SK-N-SH treated with all-trans-retinoic acid at 6 μM for 48 hours (cell line): ENCODE data around the gene ELOVL2.

ENCODE experiments used
- ISL1 ChIP-seq: fragments of 250-450 bp; sonication (Bioruptor Pico); IDR thresholded peaks from 2 replicates; pipeline ENCODE4 v2.1.2; 2022; ENCODE audit warnings: mild to moderate bottlenecking, moderate library complexity
- OSR1 ChIP-seq: fragments of 250-450 bp; sonication (Bioruptor Pico); IDR thresholded peaks from 2 replicates; pipeline ENCODE4 v1.8.0; 2022; ENCODE audit warnings: moderate library complexity, mild to moderate bottlenecking, inconsistent platforms
- RARB ChIP-seq: fragments of 250-450 bp; sonication (Bioruptor Pico); IDR thresholded peaks from 2 replicates; pipeline ENCODE4 v1.8.0; 2021; ENCODE audit warnings: mild to moderate bottlenecking, moderate library complexity
- TCF4 ChIP-seq: fragments of 250-450 bp; sonication (Bioruptor Pico); IDR thresholded peaks from 2 replicates; pipeline ENCODE4 v1.8.0; 2021; ENCODE audit warnings: mild to moderate bottlenecking, moderate library complexity, borderline replicate concordance
- TF ChIP-seq, protein P1 (sequence below): fragments of 250-450 bp; sonication (Bioruptor Pico); IDR thresholded peaks from 2 replicates; pipeline ENCODE4 v1.5.1; 2021; ENCODE audit warnings: mild to moderate bottlenecking, moderate library complexity

DNA sequence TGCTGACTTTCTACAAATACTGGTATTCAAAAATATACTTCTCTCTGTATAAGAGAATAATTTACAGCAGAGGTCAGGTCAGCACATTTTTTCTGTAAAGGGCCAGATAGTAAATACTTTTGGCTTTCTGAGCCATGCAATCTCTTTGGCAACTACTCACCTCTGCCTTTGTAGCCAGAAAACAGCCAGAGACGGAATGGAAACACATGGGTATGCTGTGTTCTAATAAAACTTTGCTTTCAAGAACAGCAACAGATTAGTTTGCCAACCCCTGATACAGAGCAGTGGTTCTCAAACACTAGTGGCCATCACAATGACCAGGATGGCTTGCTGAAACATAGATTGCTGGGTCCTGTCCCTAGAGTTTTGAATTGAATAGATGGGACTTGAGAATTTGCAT is 111.0 kb downstream of the ELOVL2 start:
- TF ChIP-seq, protein P1, sequence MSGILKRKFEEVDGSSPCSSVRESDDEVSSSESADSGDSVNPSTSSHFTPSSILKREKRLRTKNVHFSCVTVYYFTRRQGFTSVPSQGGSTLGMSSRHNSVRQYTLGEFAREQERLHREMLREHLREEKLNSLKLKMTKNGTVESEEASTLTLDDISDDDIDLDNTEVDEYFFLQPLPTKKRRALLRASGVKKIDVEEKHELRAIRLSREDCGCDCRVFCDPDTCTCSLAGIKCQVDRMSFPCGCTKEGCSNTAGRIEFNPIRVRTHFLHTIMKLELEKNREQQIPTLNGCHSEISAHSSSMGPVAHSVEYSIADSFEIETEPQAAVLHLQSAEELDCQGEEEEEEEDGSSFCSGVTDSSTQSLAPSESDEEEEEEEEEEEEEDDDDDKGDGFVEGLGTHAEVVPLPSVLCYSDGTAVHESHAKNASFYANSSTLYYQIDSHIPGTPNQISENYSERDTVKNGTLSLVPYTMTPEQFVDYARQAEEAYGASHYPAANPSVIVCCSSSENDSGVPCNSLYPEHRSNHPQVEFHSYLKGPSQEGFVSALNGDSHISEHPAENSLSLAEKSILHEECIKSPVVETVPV, result no peak
- TF ChIP-seq TCF4 (CRISPR knock-in tag) (no peak), OSR1 (CRISPR knock-in tag) (no peak), RARB (CRISPR knock-in tag) (no peak), ISL1 (CRISPR knock-in tag) (no peak)
